WI38 (cell line): ENCODE results near the gene LMO7.

Experiments used
- H3K4me3 ChIP-seq: 2 replicates; pipeline ENCODE4 v1.5.1; 2011; ENCODE audit warnings: low read depth, mild to moderate bottlenecking, control low read depth, low read length
- TF ChIP-seq, protein P1 (sequence below): IDR thresholded peaks from 2 replicates; pipeline ENCODE4 v1.5.1; 2012; ENCODE audit warnings: low read depth, mild to moderate bottlenecking, control low read depth, low read length

Gene LMO7

DNA sequence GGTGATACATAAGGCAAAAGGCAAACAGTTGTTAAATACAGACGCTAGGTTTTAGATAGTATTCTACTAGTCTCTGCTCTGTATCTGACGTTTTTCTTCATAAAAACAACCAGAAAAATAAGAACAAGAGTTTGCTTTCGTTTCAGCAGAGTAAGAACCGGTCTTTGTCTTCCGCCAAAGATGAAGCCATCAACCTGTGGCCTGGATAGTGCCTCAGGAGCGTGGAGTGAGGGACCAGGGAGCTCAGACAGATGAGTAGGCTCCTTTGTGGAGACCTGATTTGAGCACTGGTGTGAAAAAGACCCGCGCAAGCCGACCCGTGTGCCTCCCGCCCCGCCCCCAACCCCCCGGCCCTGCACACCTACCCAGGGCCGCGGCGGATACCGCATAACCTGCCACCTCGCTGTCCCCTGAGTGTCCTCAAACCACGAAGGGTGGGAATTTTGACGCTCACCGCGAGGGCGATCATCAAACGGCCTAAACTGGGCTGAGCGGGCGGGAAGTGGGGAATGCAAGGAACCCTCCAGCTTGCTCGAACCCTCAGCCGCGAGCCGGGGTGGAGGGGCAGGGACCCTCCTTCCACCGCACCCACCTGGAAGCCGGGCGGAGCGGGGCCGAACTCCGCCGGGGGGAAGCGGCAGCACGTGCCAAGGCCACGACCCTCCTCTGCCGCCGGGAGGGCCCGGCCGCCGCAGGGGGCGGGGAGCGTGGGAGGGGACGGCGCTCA lies 866 bp upstream of the LMO7 start:
- TF ChIP-seq, protein P1, sequence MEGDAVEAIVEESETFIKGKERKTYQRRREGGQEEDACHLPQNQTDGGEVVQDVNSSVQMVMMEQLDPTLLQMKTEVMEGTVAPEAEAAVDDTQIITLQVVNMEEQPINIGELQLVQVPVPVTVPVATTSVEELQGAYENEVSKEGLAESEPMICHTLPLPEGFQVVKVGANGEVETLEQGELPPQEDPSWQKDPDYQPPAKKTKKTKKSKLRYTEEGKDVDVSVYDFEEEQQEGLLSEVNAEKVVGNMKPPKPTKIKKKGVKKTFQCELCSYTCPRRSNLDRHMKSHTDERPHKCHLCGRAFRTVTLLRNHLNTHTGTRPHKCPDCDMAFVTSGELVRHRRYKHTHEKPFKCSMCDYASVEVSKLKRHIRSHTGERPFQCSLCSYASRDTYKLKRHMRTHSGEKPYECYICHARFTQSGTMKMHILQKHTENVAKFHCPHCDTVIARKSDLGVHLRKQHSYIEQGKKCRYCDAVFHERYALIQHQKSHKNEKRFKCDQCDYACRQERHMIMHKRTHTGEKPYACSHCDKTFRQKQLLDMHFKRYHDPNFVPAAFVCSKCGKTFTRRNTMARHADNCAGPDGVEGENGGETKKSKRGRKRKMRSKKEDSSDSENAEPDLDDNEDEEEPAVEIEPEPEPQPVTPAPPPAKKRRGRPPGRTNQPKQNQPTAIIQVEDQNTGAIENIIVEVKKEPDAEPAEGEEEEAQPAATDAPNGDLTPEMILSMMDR = no peak
- peak overlapping the region; percentile 94 for H3K4me3 ChIP-seq

GRCh38 chr13:75636436-75637180 lies 478 bp downstream of the LMO7 start:
- TF ChIP-seq, protein P1 = no peak
- H3K4me3 ChIP-seq = peak overlapping the region; percentile 94

DNA sequence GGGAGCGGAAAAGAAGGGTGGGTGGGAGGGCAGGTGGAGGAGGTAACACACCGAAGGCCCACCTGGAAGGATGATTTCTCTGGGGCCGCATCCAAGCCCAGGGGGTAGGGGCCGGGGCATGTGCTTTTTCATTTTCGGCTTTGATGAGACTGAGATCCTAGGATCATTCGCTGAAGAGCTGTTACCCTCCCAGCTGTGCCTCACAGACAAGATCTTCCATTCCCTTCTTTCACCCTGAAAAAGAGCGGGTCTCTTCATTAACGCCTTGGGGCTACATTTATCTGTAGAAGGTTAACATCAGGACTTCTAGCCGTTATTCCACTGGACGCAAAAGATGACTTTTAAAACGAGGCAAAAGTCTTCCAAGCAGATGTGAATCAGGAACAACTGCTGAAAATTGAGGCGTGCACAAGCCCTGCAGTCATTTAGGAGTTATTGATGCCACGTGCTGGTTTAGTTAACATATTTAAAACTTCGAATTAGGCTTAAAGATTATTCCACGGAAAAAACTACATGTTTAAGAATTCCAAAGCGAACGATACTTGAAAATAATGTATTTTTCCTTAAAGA lies 1.1 kb downstream of the LMO7 start:
- peak overlapping the region; percentile 94 for H3K4me3 ChIP-seq
- TF ChIP-seq, protein P1 = no peak

DNA sequence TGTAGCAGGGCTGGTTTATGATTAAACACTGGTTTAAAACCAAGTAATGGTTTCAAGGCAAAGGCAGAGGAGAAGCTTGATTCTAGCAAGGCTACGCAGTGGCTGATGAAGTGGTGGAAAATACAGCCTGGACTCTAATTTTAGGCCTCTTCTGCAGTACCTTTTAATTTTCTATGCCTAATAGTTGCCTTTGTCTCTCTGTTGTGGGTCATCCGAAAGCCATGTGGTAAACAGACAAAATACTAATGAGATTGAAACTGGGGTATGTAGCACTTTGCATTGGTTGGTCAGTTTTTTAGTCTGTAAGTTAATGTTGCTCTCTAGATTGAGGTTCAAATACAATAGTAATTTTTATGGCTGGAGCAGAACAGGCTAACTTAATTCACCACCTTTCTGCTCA lies 3.3 kb downstream of the LMO7 start:
- TF ChIP-seq, protein P1 = no peak
- peak overlapping the region; percentile 94 for H3K4me3 ChIP-seq

DNA sequence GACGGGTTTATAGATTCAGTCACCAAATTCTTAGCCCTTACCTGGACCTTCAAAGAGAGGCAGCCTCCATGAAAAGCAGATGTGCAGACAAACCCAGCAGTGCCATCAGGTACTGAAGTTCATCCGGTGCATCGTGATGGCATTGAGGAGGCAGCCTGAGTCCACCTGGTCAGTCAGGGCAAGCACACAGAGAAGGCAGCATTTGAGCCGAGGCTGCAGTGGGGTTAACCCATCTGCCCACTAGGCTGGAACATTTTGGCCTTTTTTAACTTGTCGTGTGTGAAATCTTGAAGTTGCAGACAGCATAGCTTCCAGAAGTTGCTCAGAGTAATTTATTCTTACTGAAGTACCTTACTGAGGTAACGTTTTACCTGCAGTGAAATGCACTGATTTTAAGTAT lies 4.9 kb downstream of the LMO7 start:
- no peak overlapping the region for H3K4me3 ChIP-seq
- TF ChIP-seq, protein P1 = no peak

DNA sequence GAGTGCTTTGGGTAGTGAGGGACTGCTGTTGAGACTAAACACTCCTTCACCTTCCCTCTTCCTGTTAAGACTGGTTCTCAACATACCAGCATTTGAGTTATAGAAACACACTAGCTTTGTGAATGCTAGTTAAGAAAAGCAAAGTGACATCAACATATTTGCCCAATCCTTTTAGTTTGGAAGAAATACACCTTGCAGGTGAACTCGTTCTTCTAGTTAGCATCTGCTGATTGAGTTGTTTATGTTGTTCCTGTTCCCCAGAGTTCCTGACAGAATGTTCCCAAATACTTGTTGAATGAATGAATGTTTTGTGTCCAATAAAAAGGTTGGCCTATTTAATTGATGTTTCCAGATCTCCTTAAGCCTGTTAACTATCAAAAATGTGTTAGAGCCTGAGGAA lies 7.1 kb downstream of the LMO7 start:
- TF ChIP-seq, protein P1 = no peak
- H3K4me3 ChIP-seq = no peak overlapping the region

GRCh38 chr13:75643693-75644092 lies 7.6 kb downstream of the LMO7 start:
- TF ChIP-seq, protein P1 = no peak
- H3K4me3 ChIP-seq = no peak overlapping the region
